GM21723 (cell line): ENCODE measurements around the gene CARS1.
"Not testable (repeated sequence)": the region's sequence is repeated elsewhere in the genome, so short reads cannot be mapped to it uniquely, and the experiment has no call there.

Experiments used
- ATAC-seq: cut with Tn5 transposase; IDR thresholded peaks from one replicate; pipeline ENCODE4 v1.9.1; 2021; ENCODE audit warnings: mild to moderate bottlenecking, moderate library complexity; ENCODE audit not compliant: unreplicated experiment

The CARS1 gene

GRCh38 chr11:3090096-3090901, 33.1 kb upstream of the CARS1 start:
- no peak for ATAC-seq

GRCh38 chr11:3089236-3090061, 32.2 kb upstream of the CARS1 start:
- no peak for ATAC-seq

DNA sequence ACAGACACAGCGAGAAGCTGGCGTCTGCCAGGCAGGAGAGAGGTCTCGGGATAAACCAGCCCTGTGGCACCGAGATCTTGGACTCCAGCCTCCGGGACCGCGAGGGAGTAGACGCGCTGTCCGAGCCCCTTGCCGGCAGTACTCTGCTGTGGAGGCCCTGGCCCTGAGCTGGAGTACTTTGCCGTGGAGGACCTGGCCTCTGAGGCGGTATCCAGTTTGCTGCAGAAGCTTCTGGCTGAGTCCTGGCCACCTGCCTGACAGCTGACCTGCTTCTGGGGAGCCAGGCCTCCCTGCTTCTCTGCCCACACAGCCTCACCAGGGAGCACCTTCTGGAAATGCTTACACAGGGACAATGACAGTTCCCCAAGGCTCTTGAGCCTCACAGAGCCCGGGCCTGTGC, 31.6 kb upstream of the CARS1 start:
- ATAC-seq, result no peak

DNA sequence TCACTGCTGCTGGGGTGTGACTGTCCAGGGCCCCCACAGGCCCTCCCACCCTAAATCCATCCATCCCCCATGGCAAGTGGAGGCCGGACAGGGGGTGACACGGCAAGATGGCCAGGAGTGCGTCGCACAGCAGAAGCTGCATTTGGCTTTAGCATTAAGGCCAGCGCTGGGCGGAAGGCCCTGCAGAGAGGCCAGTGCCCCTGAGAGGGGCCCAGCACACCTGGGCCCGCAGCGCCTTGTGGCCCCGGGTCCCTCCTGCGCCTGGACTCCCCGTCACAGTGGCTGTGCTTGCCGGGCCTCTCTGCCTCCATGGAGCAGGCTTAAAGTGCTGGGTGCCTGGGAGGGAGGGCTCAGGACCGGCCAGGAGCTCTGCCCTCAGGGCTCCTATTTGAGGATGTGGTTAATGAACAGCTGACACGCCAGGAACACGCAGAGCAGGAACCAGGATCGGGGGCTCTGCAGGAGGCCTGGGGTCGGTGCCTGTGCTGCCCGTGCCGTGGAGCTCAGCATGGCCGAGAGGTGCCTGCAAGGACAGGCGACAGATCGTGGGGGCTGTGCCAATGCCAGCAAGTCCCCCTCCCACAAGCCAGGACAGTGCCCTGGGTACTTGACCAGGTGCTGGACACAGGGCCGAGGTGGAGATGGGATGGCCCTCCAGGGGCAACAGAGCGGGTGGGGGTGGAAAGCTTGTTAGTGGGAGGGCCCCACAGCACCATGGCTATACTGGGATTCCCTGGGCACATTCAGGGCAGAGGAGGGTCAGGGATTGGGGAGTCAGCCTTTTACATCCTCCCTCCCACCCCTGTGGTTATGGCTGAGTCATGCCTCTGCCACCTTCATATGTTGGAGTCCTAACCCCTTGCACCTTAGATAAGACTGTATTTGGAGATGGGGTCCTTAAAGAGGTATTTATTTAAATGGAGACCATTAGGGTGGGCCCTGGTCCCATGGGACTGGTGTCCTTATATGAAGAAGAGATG, 30.9 kb upstream of the CARS1 start:
- no peak for ATAC-seq

DNA sequence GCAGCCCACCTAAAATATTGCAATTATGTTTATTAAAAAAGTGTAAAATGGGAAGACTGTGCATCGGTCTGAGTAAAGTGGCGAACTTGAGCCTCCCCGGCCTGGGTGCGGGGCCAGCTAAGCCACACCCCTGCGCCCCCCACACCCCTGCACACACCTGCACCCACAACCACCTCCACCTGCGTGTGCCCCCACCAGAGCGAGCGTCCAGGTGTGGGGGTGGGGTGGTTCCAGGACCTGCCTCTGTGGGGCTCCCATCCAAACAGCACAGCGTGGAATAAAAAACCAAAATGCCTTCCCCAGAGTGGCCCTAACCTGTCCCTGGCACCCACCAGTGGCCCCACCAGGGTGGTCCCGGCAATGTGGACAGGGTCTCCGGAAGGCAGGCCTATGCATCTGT, 30.1 kb upstream of the CARS1 start:
- ATAC-seq, result no peak

- no peak for ATAC-seq
These were observed 29.5 kb upstream of the CARS1 start for GRCh38 chr11:3086671-3087150.

DNA sequence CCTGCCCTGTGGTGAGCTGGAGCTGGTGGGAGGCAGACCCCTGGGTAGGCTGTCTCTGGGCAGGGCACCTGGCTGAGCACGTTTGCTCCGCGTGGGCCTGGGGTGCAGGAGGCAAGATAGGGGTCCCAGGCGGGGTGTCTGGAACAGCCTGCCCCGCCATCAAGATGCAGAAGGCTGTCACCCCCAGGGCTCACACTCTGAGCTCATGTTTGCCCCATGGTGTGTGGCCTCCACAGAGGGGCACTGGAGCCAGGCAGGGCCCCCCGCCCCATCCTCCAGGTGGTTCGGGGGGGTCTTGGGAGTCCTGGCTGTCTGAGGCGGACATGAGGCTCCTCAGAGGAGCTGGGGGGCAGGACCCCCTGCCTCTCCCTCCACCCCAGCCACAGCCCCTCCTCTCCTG, 28.9 kb upstream of the CARS1 start:
- ATAC-seq, result no peak

DNA sequence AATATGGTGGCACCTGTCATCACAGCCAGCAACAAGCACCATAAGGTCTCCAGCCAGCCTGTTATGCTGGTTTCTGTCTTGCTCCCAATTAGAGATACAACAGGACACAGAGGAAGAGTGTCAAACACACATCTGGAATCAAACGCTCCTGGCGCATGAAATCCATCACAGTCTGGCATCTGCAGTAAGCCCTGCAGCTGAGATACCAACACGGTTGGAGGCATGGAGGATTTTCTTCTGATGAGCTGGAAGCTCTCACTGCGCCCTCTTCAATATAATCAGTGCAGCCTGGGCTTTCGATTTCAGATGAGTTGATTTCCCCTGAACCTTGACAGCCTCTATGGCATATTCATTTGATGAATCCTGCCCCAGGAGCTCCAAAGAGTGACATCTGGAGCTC, 27.8 kb upstream of the CARS1 start:
- ATAC-seq, result no peak

DNA sequence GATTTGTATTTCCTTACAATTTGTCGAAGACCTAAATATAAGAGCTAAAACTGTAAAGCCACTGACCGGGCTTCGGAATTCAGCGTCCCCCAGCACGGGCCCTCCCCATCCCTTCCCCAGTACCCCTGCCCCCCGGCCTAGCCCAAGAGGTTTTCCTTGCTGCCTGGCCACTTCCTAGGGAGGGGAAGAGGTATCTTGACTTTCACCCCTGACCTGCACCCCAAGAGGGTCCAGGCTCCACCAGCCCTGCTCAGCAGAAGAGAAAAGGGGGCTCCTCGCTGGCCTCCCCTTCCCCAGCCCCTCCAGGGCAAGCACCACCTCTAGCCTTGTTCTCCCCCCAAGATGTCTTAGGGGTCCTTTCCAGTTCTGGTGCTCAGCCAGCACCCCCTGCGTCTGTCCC, 26.1 kb upstream of the CARS1 start:
- ATAC-seq, result no peak

DNA sequence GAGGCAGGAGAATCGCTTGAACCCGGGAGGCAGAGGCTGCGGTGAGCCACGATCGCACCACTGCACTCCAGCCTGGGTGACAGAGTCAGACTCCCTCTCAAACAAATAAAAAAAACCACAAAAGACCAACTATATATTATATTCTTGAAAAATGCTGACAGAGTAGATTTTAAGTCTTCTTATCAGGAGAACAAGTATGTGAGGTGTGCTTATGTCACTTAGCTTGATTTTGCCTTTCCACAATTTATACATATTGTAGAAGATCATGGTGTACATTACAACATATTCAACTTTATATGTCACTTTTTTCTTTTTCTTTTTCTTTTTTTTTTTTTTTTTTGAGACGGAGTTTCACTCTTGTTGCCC, 24.1 kb upstream of the CARS1 start:
- no peak for ATAC-seq

DNA sequence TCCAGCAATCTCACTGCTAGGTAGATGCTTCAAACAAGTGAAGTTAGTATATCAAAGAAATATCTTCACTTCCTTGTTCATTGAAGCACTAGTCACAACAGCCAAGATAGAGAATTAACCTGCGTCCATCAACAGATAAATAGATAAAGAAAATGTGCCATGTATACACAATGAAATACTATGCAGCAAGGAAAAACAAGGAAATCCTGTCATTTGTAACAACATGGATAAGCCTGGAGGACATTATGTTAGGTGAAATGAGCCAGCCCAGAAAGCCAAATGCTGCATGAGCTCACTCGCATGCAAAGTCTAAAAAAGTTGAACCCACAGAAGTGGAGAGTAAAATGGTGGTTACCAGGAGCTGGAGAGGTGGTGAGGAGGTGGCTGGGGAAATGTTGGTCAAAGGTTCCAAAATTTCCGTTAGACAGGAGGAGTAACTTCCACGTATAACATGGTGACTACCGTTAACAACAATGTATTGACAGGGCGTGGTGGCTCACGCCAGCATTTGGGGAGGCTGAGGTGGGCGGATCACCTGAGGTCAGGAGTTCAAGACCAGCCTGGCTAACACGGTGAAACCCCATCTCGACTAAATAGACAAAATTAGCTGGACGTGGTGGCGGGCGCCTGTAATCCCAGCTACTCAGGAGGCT, 23.6 kb upstream of the CARS1 start:
- ATAC-seq, result no peak

GRCh38 chr11:3080104-3080503, 22.9 kb upstream of the CARS1 start:
- no peak for ATAC-seq

GRCh38 chr11:3077846-3078440, 20.7 kb upstream of the CARS1 start:
- no peak for ATAC-seq

GRCh38 chr11:3077189-3077836, 20.1 kb upstream of the CARS1 start:
- no peak for ATAC-seq

DNA sequence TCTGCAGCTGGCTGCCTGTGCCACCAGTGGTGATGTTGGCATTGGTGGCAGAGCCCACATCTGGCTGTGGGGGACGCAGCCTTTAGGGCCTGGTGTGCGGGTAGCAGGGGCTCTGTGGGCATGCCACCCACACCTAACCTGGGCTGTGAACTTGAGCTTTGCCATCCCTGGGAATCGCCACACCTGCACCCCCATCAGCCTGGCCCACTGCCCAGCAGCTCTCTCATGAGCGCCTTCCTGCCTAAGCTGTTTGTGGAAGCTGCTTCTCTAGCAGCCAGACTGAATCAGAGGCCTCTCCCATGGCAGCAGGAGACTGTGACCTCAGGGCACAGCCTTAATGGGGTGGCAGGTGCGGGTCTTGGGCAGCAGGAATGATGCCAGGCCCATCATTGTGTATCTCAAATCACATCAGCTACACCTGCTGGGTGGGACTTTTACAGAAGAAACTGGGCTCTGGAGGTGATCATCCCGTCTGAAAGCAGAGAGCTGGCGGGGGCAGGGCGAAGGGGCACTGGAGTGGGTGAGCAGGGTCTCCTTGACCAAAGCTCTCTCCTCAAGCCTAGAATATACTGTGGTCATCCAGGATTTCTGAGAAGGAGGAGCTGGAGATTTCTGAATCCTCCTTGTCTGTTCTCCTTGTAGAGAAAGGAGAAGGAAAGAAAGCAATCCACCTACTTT, 17.8 kb upstream of the CARS1 start:
- no peak for ATAC-seq

- ATAC-seq, result no peak
These were observed 15.8 kb upstream of the CARS1 start for GRCh38 chr11:3073029-3073435.

- ATAC-seq, result no peak
These were observed 12.2 kb upstream of the CARS1 start for GRCh38 chr11:3069425-3069824.

DNA sequence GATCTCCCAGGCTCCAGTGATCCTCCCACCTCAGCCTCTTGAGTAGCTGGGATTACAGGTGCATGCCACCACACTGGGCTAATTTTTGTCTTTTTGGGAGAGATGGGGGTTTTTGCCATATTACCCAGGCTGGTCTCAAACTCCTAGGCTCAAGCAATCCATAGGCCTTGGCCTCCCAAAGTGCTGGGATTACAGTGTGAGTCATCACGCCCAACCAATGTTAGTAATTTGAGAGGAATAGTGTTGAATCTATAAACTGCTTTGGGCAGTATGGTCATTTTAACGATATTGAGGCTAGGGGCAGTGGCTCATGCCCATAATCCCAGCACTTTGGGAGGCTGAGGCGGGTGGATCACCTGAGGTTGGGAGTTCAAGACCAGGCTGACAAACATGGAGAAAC, 9.1 kb upstream of the CARS1 start:
- ATAC-seq, result not testable (repeated sequence)

DNA sequence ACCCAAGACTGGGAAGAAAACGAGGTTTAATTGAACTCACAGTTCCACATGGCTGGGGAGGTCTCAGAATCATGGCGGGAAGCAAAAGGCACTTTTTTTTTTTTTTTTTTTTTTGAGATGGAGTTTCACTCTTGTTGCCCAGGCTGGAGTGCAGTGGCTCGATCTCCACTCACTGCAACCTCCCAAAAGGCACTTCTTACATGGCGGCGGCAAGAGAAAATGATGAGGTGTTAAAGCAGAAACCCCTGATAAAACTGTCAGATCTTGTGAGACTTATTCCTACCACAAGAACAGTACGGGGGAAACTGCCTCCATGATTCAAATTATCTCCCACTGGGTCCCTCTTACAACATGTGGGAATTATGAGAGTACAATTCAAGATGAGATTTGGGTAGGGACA, 7.5 kb upstream of the CARS1 start:
- not testable (repeated sequence) for ATAC-seq
